Measurements from ENCODE around the gene CEACAM1.
"Not testable (repeated sequence)": the region's sequence is repeated elsewhere in the genome, so short reads cannot be mapped to it uniquely, and the experiment has no call there.

The CEACAM1 gene

GRCh38 chr19:42508892-42509444 lies 19.3 kb downstream of the CEACAM1 start:
- no peaks in the 10 kb centered on the region for H3K27me3 ChIP-seq (ENCODE audit: insufficient read depth, low read length)
- no peaks in the 10 kb centered on the region for H3K9me3 ChIP-seq (ENCODE audit: insufficient read depth, low read depth, low read length)
- no peak overlapping the region for H3K27ac ChIP-seq (ENCODE audit: low read depth, low read length)
- H3K4me1 ChIP-seq (ENCODE audit: insufficient read depth, low read length), result peaks cover 6% of the 10 kb centered on the region; the same call in 1 of the 2 replicates
- H3K9ac ChIP-seq (ENCODE audit: low read depth, low read length), result no peak overlapping the region
- no peaks in the 10 kb centered on the region for H3K36me3 ChIP-seq (ENCODE audit: insufficient read depth, low read length)
- H3K4me3 ChIP-seq (ENCODE audit: low read length), result no peak overlapping the region

DNA sequence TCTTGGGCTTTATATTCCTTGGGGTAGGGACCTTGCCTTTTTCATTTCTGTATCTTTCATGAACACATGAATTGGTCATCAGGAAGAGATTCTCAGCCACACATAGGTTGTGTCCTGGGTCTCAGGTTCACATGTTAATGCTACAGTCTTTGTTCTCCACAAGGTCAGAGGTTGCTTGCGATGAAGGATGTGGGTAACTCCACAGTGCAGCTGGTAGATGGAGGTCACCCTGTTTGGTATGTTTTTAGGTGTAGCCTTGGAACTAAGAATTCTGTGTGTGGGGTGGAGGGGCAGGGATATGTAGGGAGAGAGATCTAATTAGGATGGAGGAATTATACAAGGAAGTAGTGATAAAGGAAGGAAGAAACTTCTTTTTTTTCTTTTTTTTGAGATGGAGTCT lies 23.2 kb downstream of the CEACAM1 start:
- Histone ChIP-seq H3K9me3 (ENCODE audit: insufficient read depth, low read depth, low read length) (no peaks in the 10 kb centered on the region), H3K9ac (ENCODE audit: low read depth, low read length) (no peak overlapping the region), H3K36me3 (ENCODE audit: insufficient read depth, low read length) (no peaks in the 10 kb centered on the region), H3K27ac (ENCODE audit: low read depth, low read length) (no peak overlapping the region), H3K4me1 (ENCODE audit: insufficient read depth, low read length) (peaks cover 6% of the 10 kb centered on the region; the same call in 1 of the 2 replicates), H3K27me3 (ENCODE audit: insufficient read depth, low read length) (no peaks in the 10 kb centered on the region), H3K4me3 (ENCODE audit: low read length) (no peak overlapping the region)
- 94% methylated on average over 1 of the region's 1 CpG for WGBS

DNA sequence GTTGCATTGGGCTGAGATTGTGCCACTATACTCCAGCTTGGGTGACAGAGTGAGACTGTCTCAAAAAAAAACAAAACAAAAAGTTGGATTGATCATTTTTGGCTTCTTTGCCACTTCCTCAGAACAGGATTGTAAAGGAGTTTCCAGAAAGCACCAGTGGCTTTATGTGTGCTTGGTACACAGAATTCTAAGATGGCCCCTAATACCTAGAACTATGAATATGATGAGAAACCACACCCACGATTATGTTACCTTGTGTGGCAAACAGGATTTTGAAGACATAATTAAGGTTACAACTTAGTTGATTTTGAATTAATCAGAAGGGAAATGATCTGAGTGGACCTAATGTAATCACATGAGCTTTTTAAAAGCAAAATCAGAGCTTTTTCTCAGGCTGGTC lies 26.5 kb downstream of the CEACAM1 start:
- 100% methylated on average over 1 of the region's 1 CpG for WGBS
- Histone ChIP-seq H3K9ac (ENCODE audit: low read depth, low read length) (no peak overlapping the region), H3K36me3 (ENCODE audit: insufficient read depth, low read length) (no peaks in the 10 kb centered on the region), H3K27me3 (ENCODE audit: insufficient read depth, low read length) (no peaks in the 10 kb centered on the region), H3K27ac (ENCODE audit: low read depth, low read length) (no peak overlapping the region), H3K9me3 (ENCODE audit: insufficient read depth, low read depth, low read length) (no peaks in the 10 kb centered on the region), H3K4me1 (ENCODE audit: insufficient read depth, low read length) (peaks cover 14% of the 10 kb centered on the region), H3K4me3 (ENCODE audit: low read length) (no peak overlapping the region)

GRCh38 chr19:42501243-42501642 lies 27.0 kb downstream of the CEACAM1 start:
- H3K9ac ChIP-seq (ENCODE audit: low read depth, low read length); H3K36me3 ChIP-seq (ENCODE audit: insufficient read depth, low read length); H3K27ac ChIP-seq (ENCODE audit: low read depth, low read length); H3K9me3 ChIP-seq (ENCODE audit: insufficient read depth, low read depth, low read length); H3K27me3 ChIP-seq (ENCODE audit: insufficient read depth, low read length); H3K4me3 ChIP-seq (ENCODE audit: low read length): not testable (repeated sequence)
- WGBS, result 93% methylated on average over 3 of the region's 3 CpGs
- H3K4me1 ChIP-seq (ENCODE audit: insufficient read depth, low read length), result peaks cover 14% of the 10 kb centered on the region

DNA sequence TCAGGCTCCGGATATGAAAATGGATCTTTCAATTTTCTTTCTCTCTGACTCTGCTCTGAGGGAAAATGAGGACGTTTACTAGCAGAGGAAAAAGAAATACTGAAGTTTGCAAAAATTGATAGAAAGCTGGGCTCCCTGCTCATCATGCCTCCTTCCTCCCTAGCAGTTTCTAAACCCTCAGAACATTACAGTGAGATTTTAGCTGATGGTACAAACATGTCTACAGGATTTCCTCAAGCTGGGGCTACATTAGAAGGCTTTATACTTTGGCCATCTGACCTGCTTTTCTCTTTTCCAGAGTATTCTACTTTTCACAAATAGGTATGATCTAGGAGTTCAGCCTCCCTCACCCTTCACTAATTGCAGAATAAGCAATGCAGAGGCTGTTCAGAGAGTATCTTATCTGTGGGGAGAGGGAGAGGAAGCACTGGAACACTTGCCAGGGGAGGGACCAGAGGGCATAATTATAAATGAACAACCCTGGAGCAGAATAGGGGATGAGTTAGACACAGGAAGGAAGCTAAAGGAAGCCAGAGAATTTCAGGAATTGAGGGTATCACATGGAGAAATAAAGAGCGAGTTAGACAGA lies 30.0 kb downstream of the CEACAM1 start:
- 90% methylated on average over 3 of the region's 3 CpGs for WGBS
- Histone ChIP-seq H3K9me3 (ENCODE audit: insufficient read depth, low read depth, low read length) (no peaks in the 10 kb centered on the region), H3K4me3 (ENCODE audit: low read length) (no peak overlapping the region), H3K36me3 (ENCODE audit: insufficient read depth, low read length) (no peaks in the 10 kb centered on the region), H3K27me3 (ENCODE audit: insufficient read depth, low read length) (no peaks in the 10 kb centered on the region), H3K4me1 (ENCODE audit: insufficient read depth, low read length) (peaks cover 14% of the 10 kb centered on the region), H3K27ac (ENCODE audit: low read depth, low read length) (no peak overlapping the region), H3K9ac (ENCODE audit: low read depth, low read length) (no peak overlapping the region)

DNA sequence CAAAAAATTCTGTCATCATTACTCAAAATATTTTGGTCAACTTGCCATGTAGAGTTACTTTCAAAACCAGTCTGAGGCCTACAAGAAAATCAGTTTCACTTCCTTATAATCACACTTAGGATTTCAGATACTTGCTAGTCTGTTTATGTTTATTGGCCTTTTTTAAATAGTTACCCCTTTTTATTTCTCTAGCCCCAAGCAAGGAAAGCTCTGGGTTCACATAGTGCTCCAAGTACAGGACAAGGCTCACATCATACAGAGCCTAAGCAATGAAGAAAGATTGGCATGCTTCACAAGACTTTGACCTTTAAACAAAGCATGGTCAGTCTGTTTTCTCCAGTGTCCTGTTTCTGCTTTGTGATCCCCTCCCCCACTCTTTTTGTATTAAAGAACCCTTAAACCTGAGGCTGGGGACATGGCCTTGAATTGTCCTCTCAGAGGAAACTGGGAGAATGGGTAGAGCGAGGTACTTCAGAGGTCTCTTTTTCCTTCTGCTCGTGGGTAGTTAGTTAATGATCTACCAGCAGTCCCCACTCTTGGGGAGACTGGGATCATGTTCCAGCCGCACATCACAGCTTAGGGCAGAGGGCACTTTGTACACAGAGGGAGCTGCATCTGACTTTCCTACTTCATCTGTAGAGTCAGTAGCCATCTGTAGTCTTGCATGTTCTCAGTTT lies 30.7 kb downstream of the CEACAM1 start:
- Histone ChIP-seq H3K4me3 (ENCODE audit: low read length) (no peak overlapping the region), H3K9me3 (ENCODE audit: insufficient read depth, low read depth, low read length) (no peaks in the 10 kb centered on the region), H3K27ac (ENCODE audit: low read depth, low read length) (no peak overlapping the region), H3K9ac (ENCODE audit: low read depth, low read length) (no peak overlapping the region), H3K36me3 (ENCODE audit: insufficient read depth, low read length) (no peaks in the 10 kb centered on the region), H3K27me3 (ENCODE audit: insufficient read depth, low read length) (no peaks in the 10 kb centered on the region), H3K4me1 (ENCODE audit: insufficient read depth, low read length) (peaks cover 14% of the 10 kb centered on the region)
- 83% methylated on average over 3 of the region's 3 CpGs for WGBS

DNA sequence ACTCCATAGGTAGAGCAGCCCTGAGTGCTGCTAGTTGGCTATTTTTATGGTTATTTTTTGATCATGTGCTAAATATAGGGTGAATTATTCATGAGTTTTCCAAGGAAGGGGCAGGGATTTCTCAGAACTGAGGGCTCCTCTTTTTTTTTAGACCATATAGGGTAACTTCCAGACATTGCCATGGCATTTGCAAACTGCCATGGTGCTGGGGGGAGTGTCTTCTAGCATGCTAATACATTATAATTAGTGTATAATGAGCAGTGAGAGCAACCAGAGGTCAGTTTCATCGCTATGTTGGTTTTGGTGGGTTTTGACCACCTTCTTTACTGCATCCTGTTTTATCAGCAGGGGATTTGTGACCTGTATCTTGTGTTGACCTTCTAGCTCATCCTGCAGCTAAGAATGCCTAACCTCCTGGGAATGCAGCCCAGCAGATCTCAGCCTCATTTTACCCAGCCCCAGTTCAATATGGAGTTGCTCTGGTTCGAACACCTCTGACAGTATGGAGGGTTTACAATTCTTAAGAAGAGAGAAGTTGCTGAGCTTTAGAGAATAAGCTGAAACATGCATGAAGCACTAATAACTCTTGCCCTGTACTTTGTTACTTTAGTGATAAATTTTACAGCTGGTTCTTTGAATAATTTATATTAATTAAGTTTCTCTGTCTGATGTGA lies 31.7 kb downstream of the CEACAM1 start:
- Histone ChIP-seq H3K4me3 (ENCODE audit: low read length) (no peak overlapping the region), H3K9me3 (ENCODE audit: insufficient read depth, low read depth, low read length) (no peaks in the 10 kb centered on the region), H3K4me1 (ENCODE audit: insufficient read depth, low read length) (peaks cover 14% of the 10 kb centered on the region), H3K36me3 (ENCODE audit: insufficient read depth, low read length) (no peaks in the 10 kb centered on the region), H3K9ac (ENCODE audit: low read depth, low read length) (no peak overlapping the region), H3K27me3 (ENCODE audit: insufficient read depth, low read length) (no peaks in the 10 kb centered on the region), H3K27ac (ENCODE audit: low read depth, low read length) (no peak overlapping the region)
- 93% methylated on average over 1 of the region's 2 CpGs for WGBS

- Histone ChIP-seq H3K27ac (ENCODE audit: low read depth, low read length) (no peak overlapping the region), H3K4me3 (ENCODE audit: low read length) (no peak overlapping the region), H3K9me3 (ENCODE audit: insufficient read depth, low read depth, low read length) (no peaks in the 10 kb centered on the region), H3K27me3 (ENCODE audit: insufficient read depth, low read length) (no peaks in the 10 kb centered on the region), H3K9ac (ENCODE audit: low read depth, low read length) (no peak overlapping the region), H3K36me3 (ENCODE audit: insufficient read depth, low read length) (no peaks in the 10 kb centered on the region), H3K4me1 (ENCODE audit: insufficient read depth, low read length) (peaks cover 14% of the 10 kb centered on the region)
- 89% methylated on average over 3 of the region's 3 CpGs for WGBS
Observed at GRCh38 chr19:42495663-42496062, 32.6 kb downstream of the CEACAM1 start.

DNA sequence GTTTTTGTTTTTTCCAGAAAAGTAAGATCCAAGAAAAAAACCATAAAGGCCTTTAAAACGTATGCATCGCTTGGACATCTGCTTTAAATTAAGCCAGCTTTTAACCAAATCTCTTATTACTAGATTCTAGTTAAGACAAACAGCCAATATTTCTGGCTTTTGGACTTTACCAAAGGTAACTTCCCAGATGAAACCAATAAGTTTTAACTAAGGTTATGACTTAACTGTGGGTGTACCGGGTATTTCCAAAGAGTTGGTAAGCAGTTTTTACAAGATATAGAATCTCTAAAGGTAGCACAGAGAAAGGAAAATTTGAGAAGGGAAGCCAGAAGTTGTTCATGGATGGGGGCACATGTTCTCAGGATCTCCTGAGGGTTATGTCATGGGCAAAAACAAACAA lies 34.0 kb downstream of the CEACAM1 start:
- Histone ChIP-seq H3K4me1 (ENCODE audit: insufficient read depth, low read length) (peaks cover 14% of the 10 kb centered on the region), H3K27ac (ENCODE audit: low read depth, low read length) (no peak overlapping the region)
- 94% methylated on average over 3 of the region's 3 CpGs for WGBS

GRCh38 chr19:42488783-42489521 lies 39.3 kb downstream of the CEACAM1 start:
- H3K9ac ChIP-seq (ENCODE audit: low read depth, low read length), result no peak overlapping the region
- H3K27me3 ChIP-seq (ENCODE audit: insufficient read depth, low read length), result no peaks in the 10 kb centered on the region
- H3K36me3 ChIP-seq (ENCODE audit: insufficient read depth, low read length), result no peaks in the 10 kb centered on the region
- H3K4me3 ChIP-seq (ENCODE audit: low read length), result no peak overlapping the region
- no peaks in the 10 kb centered on the region for H3K9me3 ChIP-seq (ENCODE audit: insufficient read depth, low read depth, low read length)
- peaks cover 15% of the 10 kb centered on the region for H3K4me1 ChIP-seq (ENCODE audit: insufficient read depth, low read length)
- no peak overlapping the region for H3K27ac ChIP-seq (ENCODE audit: low read depth, low read length)
- 87% methylated on average over 6 of the region's 6 CpGs for WGBS

More for the DNA sequence above, 34.0 kb downstream of the CEACAM1 start:
- Histone ChIP-seq H3K27me3 (ENCODE audit: insufficient read depth, low read length) (no peaks in the 10 kb centered on the region), H3K36me3 (ENCODE audit: insufficient read depth, low read length) (no peaks in the 10 kb centered on the region), H3K4me3 (ENCODE audit: low read length) (no peak overlapping the region), H3K9ac (ENCODE audit: low read depth, low read length) (no peak overlapping the region), H3K9me3 (ENCODE audit: insufficient read depth, low read depth, low read length) (no peaks in the 10 kb centered on the region)

GRCh38 chr19:42487798-42488178 lies 40.5 kb downstream of the CEACAM1 start:
- peaks cover 15% of the 10 kb centered on the region for H3K4me1 ChIP-seq (ENCODE audit: insufficient read depth, low read length)
- H3K9me3 ChIP-seq (ENCODE audit: insufficient read depth, low read depth, low read length), result no peaks in the 10 kb centered on the region
- H3K27ac ChIP-seq (ENCODE audit: low read depth, low read length), result no peak overlapping the region
- no peak overlapping the region for H3K9ac ChIP-seq (ENCODE audit: low read depth, low read length)
- 88% methylated on average over 3 of the region's 3 CpGs for WGBS
- no peak overlapping the region for H3K4me3 ChIP-seq (ENCODE audit: low read length)
- no peaks in the 10 kb centered on the region for H3K36me3 ChIP-seq (ENCODE audit: insufficient read depth, low read length)
- H3K27me3 ChIP-seq (ENCODE audit: insufficient read depth, low read length), result no peaks in the 10 kb centered on the region

Data from HUES64 (cell line).